HEK293 (cell line): ENCODE data around the gene PDXDC1.
"Not testable (repeated sequence)": the region's sequence is repeated elsewhere in the genome, so short reads cannot be mapped to it uniquely, and the experiment has no call there.

Experiments used
- CTCF ChIA-PET: fragments of 350-600 bp; formaldehyde crosslinking; extraction: SDS; loops from one replicate; lab custom pipeline; 2021; ENCODE audit warnings: antibody characterized with exemption; lab: Yijun Ruan, JAX
- POLR2A ChIA-PET: fragments of 300-600 bp; formaldehyde crosslinking; extraction: SDS; loops from one replicate; lab custom pipeline; 2020; ENCODE audit warnings: antibody characterized with exemption, inconsistent platforms; lab: Yijun Ruan, JAX
- H3K27ac ChIP-seq: fragments of 200-500 bp; sonication (Bioruptor generic); 2 replicates; pipeline ENCODE4 v1.5.1; 2014; ENCODE audit warnings: low read depth, low read length, control low read depth, inconsistent platforms; ENCODE audit errors: extremely low read depth
- H3K36me3 ChIP-seq, 2 experiments: fragments of 200-500 bp in 1 of 2; sonication (Bioruptor generic) in 1 of 2; 1 replicate in 1 of 2; 2 replicates in 1 of 2; pipeline ENCODE4 v1.5.1; 2014 to 2017; ENCODE audit warnings: inconsistent platforms in 2 of 2, low read length in 2 of 2; ENCODE audit not compliant: control insufficient read depth in 2 of 2, insufficient read depth in 1 of 2
- H3K4me1 ChIP-seq: fragments of 200-500 bp; sonication (Bioruptor generic); 2 replicates; pipeline ENCODE4 v1.5.1; 2014; ENCODE audit warnings: mild to moderate bottlenecking, low read length, inconsistent platforms; ENCODE audit not compliant: control insufficient read depth, insufficient read depth
- H3K4me3 ChIP-seq: 2 replicates; pipeline ENCODE4 v1.5.1; 2011; ENCODE audit warnings: low read depth, mild to moderate bottlenecking, control low read depth, low read length, moderate library complexity
- H3K9me3 ChIP-seq: fragments of 200-500 bp; sonication (Bioruptor generic); 2 replicates; pipeline ENCODE4 v1.5.1; 2014; ENCODE audit warnings: low read depth, low read length, inconsistent platforms; ENCODE audit not compliant: control insufficient read depth, insufficient read depth
- HIC1 ChIP-seq: fragments of 450-650 bp; formaldehyde crosslinking; IDR thresholded peaks from 2 replicates; pipeline ENCODE4 v1.5.1; 2016; ENCODE audit warnings: missing biosample characterization, missing genetic modification characterization
- IKZF3 ChIP-seq: fragments of 450-650 bp; IDR thresholded peaks from 2 replicates; pipeline ENCODE4 v1.5.0; 2018; ENCODE audit warnings: missing biosample characterization, mild to moderate bottlenecking, missing genetic modification characterization, moderate library complexity
- MEIS1 ChIP-seq: sonication (generic); formaldehyde crosslinking; IDR thresholded peaks from 2 replicates; pipeline ENCODE4 v1.8.1; 2022; ENCODE audit warnings: missing genetic modification reagents, mild to moderate bottlenecking, borderline replicate concordance
- PRDM4 ChIP-seq: fragments of 450-650 bp; formaldehyde crosslinking; IDR thresholded peaks from 2 replicates; pipeline ENCODE4 v1.5.1; 2017; ENCODE audit warnings: missing biosample characterization, missing genetic modification characterization
- SP7 ChIP-seq: fragments of 450-650 bp; formaldehyde crosslinking; IDR thresholded peaks from 2 replicates; pipeline ENCODE4 v1.5.1; 2016; ENCODE audit warnings: missing biosample characterization, missing genetic modification characterization
- ZBTB17 ChIP-seq: fragments of 450-650 bp; formaldehyde crosslinking; IDR thresholded peaks from 2 replicates; pipeline ENCODE4 v1.5.1; 2016; ENCODE audit warnings: missing biosample characterization, missing genetic modification characterization
- ZBTB21 ChIP-seq: fragments of 450-650 bp; formaldehyde crosslinking; IDR thresholded peaks from 2 replicates; pipeline ENCODE4 v1.5.1; 2017; ENCODE audit warnings: missing biosample characterization, missing genetic modification characterization
- ZEB2 ChIP-seq: fragments of 450-650 bp; formaldehyde crosslinking; IDR thresholded peaks from 2 replicates; pipeline ENCODE4 v1.5.1; 2016; ENCODE audit warnings: missing biosample characterization, missing genetic modification characterization
- ZNF324 ChIP-seq: fragments of 450-650 bp; formaldehyde crosslinking; IDR thresholded peaks from 2 replicates; pipeline ENCODE4 v1.5.1; 2016; ENCODE audit warnings: missing biosample characterization, missing genetic modification characterization
- ZNF335 ChIP-seq: fragments of 450-650 bp; formaldehyde crosslinking; conservative IDR thresholded peaks from 2 replicates; pipeline ENCODE4 v1.5.1; 2016; ENCODE audit warnings: missing biosample characterization, missing genetic modification characterization
- ZNF362 ChIP-seq: fragments of 450-650 bp; formaldehyde crosslinking; IDR thresholded peaks from 2 replicates; pipeline ENCODE4 v1.5.1; 2016; ENCODE audit warnings: missing biosample characterization, missing genetic modification characterization
- ZNF366 ChIP-seq: fragments of 450-650 bp; formaldehyde crosslinking; conservative IDR thresholded peaks from 2 replicates; pipeline ENCODE4 v1.5.1; 2016; ENCODE audit warnings: missing biosample characterization, missing genetic modification characterization
- ZNF513 ChIP-seq: fragments of 450-650 bp; IDR thresholded peaks from 2 replicates; pipeline ENCODE4 v1.5.1; 2018; ENCODE audit warnings: missing biosample characterization, missing genetic modification characterization
- ZNF549 ChIP-seq: fragments of 450-650 bp; IDR thresholded peaks from 2 replicates; pipeline ENCODE4 v1.5.1; 2018; ENCODE audit warnings: missing biosample characterization, missing genetic modification characterization, mild to moderate bottlenecking, inconsistent platforms, moderate library complexity
- ZNF558 ChIP-seq: fragments of 450-650 bp; formaldehyde crosslinking; IDR thresholded peaks from 2 replicates; pipeline ENCODE4 v1.5.1; 2016; ENCODE audit warnings: missing biosample characterization, missing genetic modification characterization
- ZNF600 ChIP-seq: fragments of 450-650 bp; formaldehyde crosslinking; IDR thresholded peaks from 2 replicates; pipeline ENCODE4 v1.5.1; 2016; ENCODE audit warnings: missing biosample characterization, missing genetic modification characterization
- ZNF629 ChIP-seq: fragments of 450-650 bp; formaldehyde crosslinking; IDR thresholded peaks from 2 replicates; pipeline ENCODE4 v1.5.1; 2017; ENCODE audit warnings: missing biosample characterization, missing genetic modification characterization
- ZNF660 ChIP-seq: fragments of 450-650 bp; IDR thresholded peaks from 2 replicates; pipeline ENCODE4 v1.5.1; 2018; ENCODE audit warnings: missing biosample characterization, mild to moderate bottlenecking, missing genetic modification characterization

PDXDC1 gene

GRCh38 chr16:15021429-15021828, 46.6 kb downstream of the PDXDC1 start:
- H3K27ac ChIP-seq, H3K4me3 ChIP-seq, CTCF ChIA-PET, H3K4me1 ChIP-seq, H3K9me3 ChIP-seq, POLR2A ChIA-PET: not testable (repeated sequence)
- H3K36me3 ChIP-seq: peaks cover 30 to 67% of the 10 kb centered on the region in 2 experiments
- TF ChIP-seq ZNF335 (tag by site-specific recombination) (peak; percentile 43; the same call in 1 of the 2 replicates), ZNF513 (tag by site-specific recombination) (peak; percentile 46; the same call in 1 of the 2 replicates), HIC1 (peak; percentile 61; the same call in 1 of the 2 replicates), ZNF629 (tag by site-specific recombination) (peak; percentile 65), ZNF549 (tag by site-specific recombination) (peak; percentile 79), ZNF660 (peak; percentile 98), ZNF366 (tag by site-specific recombination) (peak; percentile 49; the same call in 1 of the 2 replicates), ZNF324 (tag by site-specific recombination) (0 out of 2 replicates have a peak, but pooled peaks have one; percentile 43), ZNF362 (0 out of 2 replicates have a peak, but pooled peaks have one; percentile 23), ZNF558 (0 out of 2 replicates have a peak, but pooled peaks have one; percentile 38), SP7 (tag by site-specific recombination) (peak; percentile 34), IKZF3 (tag by site-specific recombination) (peak; percentile 53; the same call in 1 of the 2 replicates), ZBTB17 (tag by site-specific recombination) (peak; percentile 85), ZEB2 (peak; percentile 59; the same call in 1 of the 2 replicates), ZBTB21 (tag by site-specific recombination) (0 out of 2 replicates have a peak, but pooled peaks have one; percentile 8), ZNF600 (tag by site-specific recombination) (peak; percentile 94)

GRCh38 chr16:15022194-15022593, 47.4 kb downstream of the PDXDC1 start:
- TF ChIP-seq ZNF558 (peak; percentile 45; the same call in 1 of the 2 replicates), MEIS1 (CRISPR knock-in tag) (peak; percentile 64; the same call in 1 of the 2 replicates), PRDM4 (tag by site-specific recombination) (peak; percentile 59)
- H3K27ac ChIP-seq, H3K4me3 ChIP-seq, H3K4me1 ChIP-seq, H3K9me3 ChIP-seq, POLR2A ChIA-PET: not testable (repeated sequence)
- H3K36me3 ChIP-seq: peaks cover 30 to 67% of the 10 kb centered on the region in 2 experiments
- CTCF ChIA-PET: interaction anchor here (0.6 to 0.7 kb wide), 2 partner anchors 16 to 19 kb away, joined by 3 read pairs; no protein-coding TSS in a partner anchor
